ENCODE data around the gene IPO11. TPM values are rescaled to one million over a fixed set of nuclear protein-coding genes. Genes with fewer than 3 reads are reported as not detected.
"Not testable (repeated sequence)": the region's sequence is repeated elsewhere in the genome, so short reads cannot be mapped to it uniquely, and the experiment has no call there.

The IPO11 gene
- total and polyA plus RNA-seq, 7 donors = 9.1 to 25.4 (median 21.4) TPM

- H3K9me3 ChIP-seq = no peaks in the 10 kb centered on the region
- ATAC-seq (no peak), DNase-seq (no peak)
- no peaks in the 10 kb centered on the region for H3K4me1 ChIP-seq
- H3K4me3 ChIP-seq = no peak overlapping the region
- intact Hi-C loops (cut with DNase I) = no loop called here
- H3K27me3 ChIP-seq (ENCODE audit: insufficient read depth in 3 of 3, low read length in 2 of 3) = no peaks in the 10 kb centered on the region
- H3K36me3 ChIP-seq (ENCODE audit: insufficient read depth in 1 of 2, low read depth in 1 of 2) = peaks cover 0 to 22% of the 10 kb centered on the region in 2 donors
- no peak for TF ChIP-seq CTCF (IDR thresholded peaks at IDR 0.05)
- H3K27ac ChIP-seq = no peak overlapping the region
Observed at GRCh38 chr5:62504129-62504528, 91.6 kb downstream of the IPO11 start.

GRCh38 chr5:62506659-62507460 is 94.3 kb downstream of the IPO11 start:
- Histone ChIP-seq H3K27ac (no peak overlapping the region), H3K4me3 (no peak overlapping the region), H3K27me3 (ENCODE audit: insufficient read depth in 3 of 3, low read length in 2 of 3) (no peaks in the 10 kb centered on the region), H3K36me3 (ENCODE audit: insufficient read depth in 1 of 2, low read depth in 1 of 2) (peaks cover 0 to 33% of the 10 kb centered on the region in 2 donors), H3K9me3 (no peaks in the 10 kb centered on the region), H3K4me1 (no peaks in the 10 kb centered on the region)
- no peak for TF ChIP-seq CTCF (IDR thresholded peaks at IDR 0.05)
- 62 to 85% (median 83%) methylated on average over 5 of the region's 5 CpGs for WGBS, 3 donors
- ATAC-seq (no peak), DNase-seq (no peak)
- intact Hi-C loops (cut with DNase I) = no loop called here

GRCh38 chr5:62508760-62509159 is 96.2 kb downstream of the IPO11 start:
- H3K4me3 ChIP-seq; H3K27ac ChIP-seq; H3K4me1 ChIP-seq; intact Hi-C loops (cut with DNase I); DNase-seq; H3K27me3 ChIP-seq (ENCODE audit: insufficient read depth in 3 of 3, low read length in 2 of 3); H3K9me3 ChIP-seq; ATAC-seq: not testable (repeated sequence)
- H3K36me3 ChIP-seq (ENCODE audit: insufficient read depth in 1 of 2, low read depth in 1 of 2) = peaks cover 0 to 27% of the 10 kb centered on the region in 2 donors
- 97 to 100% (median 99%) methylated on average over 5 of the region's 5 CpGs for WGBS, 3 donors

GRCh38 chr5:62509806-62510205 is 97.2 kb downstream of the IPO11 start:
- peaks cover 0 to 30% of the 10 kb centered on the region in 2 donors for H3K36me3 ChIP-seq (ENCODE audit: insufficient read depth in 1 of 2, low read depth in 1 of 2)
- no peaks in the 10 kb centered on the region for H3K27me3 ChIP-seq (ENCODE audit: insufficient read depth in 3 of 3, low read length in 2 of 3)
- no peak for TF ChIP-seq CTCF (IDR thresholded peaks at IDR 0.05)
- intact Hi-C loops (cut with DNase I) = no loop called here
- DNase-seq = no peak
- H3K4me1 ChIP-seq = no peaks in the 10 kb centered on the region
- H3K9me3 ChIP-seq = no peaks in the 10 kb centered on the region
- 70 to 82% (median 77%) methylated on average over 1 of the region's 1 CpG for WGBS, 3 donors
- no peak overlapping the region for H3K27ac ChIP-seq
- no peak for ATAC-seq
- H3K4me3 ChIP-seq = no peak overlapping the region

GRCh38 chr5:62513085-62513484 is 100.5 kb downstream of the IPO11 start:
- WGBS, 3 donors = 96 to 98% methylated on average over 14 to 26 of the region's 28 CpGs; no CpG with 5 or more reads in 1 of the 3 donors

More at GRCh38 chr5:62513085-62513484, 100.5 kb downstream of the IPO11 start:
- H3K9me3 ChIP-seq; H3K4me3 ChIP-seq; H3K4me1 ChIP-seq; H3K27ac ChIP-seq; DNase-seq; H3K27me3 ChIP-seq (ENCODE audit: insufficient read depth in 3 of 3, low read length in 2 of 3); ATAC-seq; intact Hi-C loops (cut with DNase I): not testable (repeated sequence)
- peaks cover 0 to 39% of the 10 kb centered on the region in 2 donors for H3K36me3 ChIP-seq (ENCODE audit: insufficient read depth in 1 of 2, low read depth in 1 of 2)
